NCI-H510A treated with DMSO at 0.1 percent for 48 hours (cell line): Measurements from ENCODE around the gene TSSC4.

ENCODE experiments used
- DNase-seq: peaks from one replicate; lab custom pipeline; 2025; lab: John Stamatoyannopoulos, UW

The TSSC4 gene

GRCh38 chr11:2369320-2369719 lies 31.2 kb upstream of the TSSC4 start:
- DNase-seq: no peak

GRCh38 chr11:2369896-2370295 lies 30.7 kb upstream of the TSSC4 start:
- no peak for DNase-seq

GRCh38 chr11:2374456-2375201 lies 25.9 kb upstream of the TSSC4 start:
- no peak for DNase-seq

GRCh38 chr11:2375341-2375853 lies 25.2 kb upstream of the TSSC4 start:
- DNase-seq: no peak

GRCh38 chr11:2375964-2376551 lies 24.5 kb upstream of the TSSC4 start:
- DNase-seq: no peak

GRCh38 chr11:2376751-2377451 lies 23.6 kb upstream of the TSSC4 start, which contains the start of gene CD81:
Gene CD81 (plus strand): TSS chr11:2377310. CDS start chr11:2377550, 240 bp downstream.
- no peak for DNase-seq

- no peak for DNase-seq
Observed at GRCh38 chr11:2377511-2378443, 22.8 kb upstream of the TSSC4 start.

GRCh38 chr11:2378527-2379210 lies 21.9 kb upstream of the TSSC4 start:
- no peak for DNase-seq

- no peak for DNase-seq
Observed at GRCh38 chr11:2379466-2380174, 20.9 kb upstream of the TSSC4 start.

- DNase-seq: no peak
Observed at GRCh38 chr11:2380396-2380795, 20.2 kb upstream of the TSSC4 start.

- no peak for DNase-seq
Observed at GRCh38 chr11:2380807-2381350, 19.7 kb upstream of the TSSC4 start.

- no peak for DNase-seq
Observed at GRCh38 chr11:2381494-2382128, 18.9 kb upstream of the TSSC4 start.

GRCh38 chr11:2382129-2382517 lies 18.4 kb upstream of the TSSC4 start:
- DNase-seq: no peak

- DNase-seq: no peak
Observed at GRCh38 chr11:2382936-2383851, 17.4 kb upstream of the TSSC4 start.

- DNase-seq: no peak
Observed at GRCh38 chr11:2383852-2384804, 16.4 kb upstream of the TSSC4 start.

- no peak for DNase-seq
Observed at GRCh38 chr11:2385156-2386151, 15.1 kb upstream of the TSSC4 start.
